Stimulated activated naive CD8-positive, alpha-beta T cell treated with anti-CD3 and anti-CD28 coated beads, Interleukin-15, Interleukin-2, amounts not matched to agents 100 U/mL and 50 U/mL, for 24 hours (primary cell): Measurements from ENCODE around the gene UBR2.
"Not testable (repeated sequence)": the region's sequence is repeated elsewhere in the genome, so short reads cannot be mapped to it uniquely, and the experiment has no call there.

Experiments used
- ATAC-seq: fragments of 150-1000 bp; cut with Tn5 transposase; one replicate; pipeline ENCODE4 v1.10.0; 2021
- DNase-seq: peaks from one replicate; pipeline ENCODE4 v3.0.0; 2021

The UBR2 gene

DNA sequence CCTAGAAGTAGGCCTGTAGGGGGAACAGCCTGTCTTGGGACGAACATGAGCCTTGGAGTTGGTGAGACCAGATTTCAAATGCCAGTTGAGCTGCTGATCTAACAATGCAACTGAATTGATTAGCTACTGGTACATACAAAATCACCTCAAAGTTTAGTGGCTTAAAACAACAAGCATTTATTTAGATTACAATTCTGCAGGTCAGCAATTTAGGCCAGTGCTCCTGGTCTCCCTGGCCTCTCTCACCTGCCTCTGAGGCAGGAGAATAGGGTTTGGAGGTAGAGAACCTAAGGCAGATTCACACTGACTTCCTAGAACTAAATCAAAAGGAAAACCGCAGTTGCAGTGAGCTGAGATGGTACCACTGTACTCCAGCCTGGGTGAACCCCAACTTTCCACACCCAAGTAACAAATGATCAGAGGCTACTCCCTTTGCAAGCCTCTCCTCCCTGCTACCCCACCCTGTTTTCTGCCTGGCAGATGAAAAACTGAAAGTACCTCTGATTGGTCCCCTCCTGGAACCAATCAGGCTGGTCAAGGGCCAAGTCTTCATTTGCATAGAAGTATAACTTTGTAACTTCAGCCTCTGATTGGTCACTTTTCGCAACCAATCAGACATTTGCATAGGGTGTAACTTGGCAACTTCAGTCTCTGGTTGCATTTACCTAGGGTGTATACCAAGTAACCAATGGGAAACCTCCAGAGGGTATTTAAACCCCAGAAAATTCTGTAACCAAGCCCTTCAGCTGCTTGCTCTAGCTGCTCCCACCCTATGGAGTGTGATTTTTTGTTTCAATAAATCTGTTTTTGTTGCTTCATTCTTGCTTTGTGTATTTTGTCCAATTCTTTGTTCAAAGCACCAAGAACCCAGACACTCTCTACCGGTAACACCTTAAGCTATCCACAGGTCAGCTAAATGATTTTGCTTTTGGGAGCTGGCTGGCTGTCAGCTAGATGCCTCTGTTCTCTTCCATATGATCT lies 8.1 kb upstream of the UBR2 start:
- no peak for DNase-seq

DNA sequence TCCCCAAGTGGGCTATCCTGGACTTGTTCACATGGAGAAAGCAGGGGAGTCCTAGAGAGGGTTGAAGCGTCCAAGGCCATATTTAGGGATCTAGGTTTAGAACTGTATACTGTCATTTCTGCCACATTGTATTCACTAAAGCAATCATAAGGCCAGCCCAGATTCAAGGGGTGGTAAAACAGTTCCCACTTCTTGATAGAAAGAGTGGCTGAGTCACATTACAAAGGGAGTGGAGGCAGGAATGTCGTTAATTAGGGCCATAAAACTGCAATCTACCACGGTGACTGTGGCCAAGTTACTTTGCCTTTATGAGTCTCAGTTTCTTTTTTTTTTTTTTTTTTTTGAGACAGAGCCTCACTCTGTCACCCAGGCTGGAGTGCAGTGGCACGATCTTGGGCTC lies 7.4 kb upstream of the UBR2 start:
- ATAC-seq (no peak), DNase-seq (no peak)

More for the DNA sequence above, 8.1 kb upstream of the UBR2 start:
- ATAC-seq, result peak; percentile 36

DNA sequence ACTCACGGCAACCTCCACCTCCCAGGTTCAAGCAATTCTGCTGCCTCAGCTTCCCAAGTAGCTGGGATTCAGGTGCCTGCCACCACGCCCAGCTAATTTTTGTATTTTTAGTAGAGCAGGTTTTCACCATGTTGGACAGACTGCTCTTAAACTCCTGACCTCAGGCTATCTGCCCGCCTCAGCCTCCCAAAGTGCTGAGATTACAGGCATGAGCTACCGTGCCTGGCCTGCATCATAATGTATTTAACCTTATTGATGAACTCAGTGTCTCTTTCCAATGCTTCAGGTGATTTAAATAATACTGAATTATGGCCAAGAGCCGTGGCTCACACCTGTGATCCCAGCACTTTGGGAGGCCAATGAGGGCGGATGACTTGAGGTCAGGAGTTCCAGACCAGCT lies 4.6 kb upstream of the UBR2 start:
- not testable (repeated sequence) for DNase-seq, ATAC-seq

DNA sequence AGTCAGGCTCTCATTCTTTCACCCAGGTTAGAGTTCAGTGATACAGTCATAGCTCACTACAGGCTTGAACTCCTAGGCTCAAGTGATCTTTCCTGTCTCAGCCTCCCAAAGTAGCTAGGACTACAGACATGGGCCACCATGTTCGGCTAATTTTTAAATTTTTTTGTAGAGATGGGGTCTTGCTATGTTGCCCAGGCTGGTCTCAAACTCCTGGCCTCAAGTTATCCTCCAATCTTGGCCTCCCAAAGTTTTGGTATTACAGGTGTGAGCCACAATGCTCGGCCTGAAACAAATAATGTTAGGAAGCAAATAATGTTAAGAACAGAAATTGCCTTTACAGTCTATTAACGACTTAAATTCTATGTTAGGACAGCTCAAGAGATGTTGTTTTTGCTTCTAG lies 1.8 kb upstream of the UBR2 start:
- DNase-seq (no peak), ATAC-seq (no peak)

DNA sequence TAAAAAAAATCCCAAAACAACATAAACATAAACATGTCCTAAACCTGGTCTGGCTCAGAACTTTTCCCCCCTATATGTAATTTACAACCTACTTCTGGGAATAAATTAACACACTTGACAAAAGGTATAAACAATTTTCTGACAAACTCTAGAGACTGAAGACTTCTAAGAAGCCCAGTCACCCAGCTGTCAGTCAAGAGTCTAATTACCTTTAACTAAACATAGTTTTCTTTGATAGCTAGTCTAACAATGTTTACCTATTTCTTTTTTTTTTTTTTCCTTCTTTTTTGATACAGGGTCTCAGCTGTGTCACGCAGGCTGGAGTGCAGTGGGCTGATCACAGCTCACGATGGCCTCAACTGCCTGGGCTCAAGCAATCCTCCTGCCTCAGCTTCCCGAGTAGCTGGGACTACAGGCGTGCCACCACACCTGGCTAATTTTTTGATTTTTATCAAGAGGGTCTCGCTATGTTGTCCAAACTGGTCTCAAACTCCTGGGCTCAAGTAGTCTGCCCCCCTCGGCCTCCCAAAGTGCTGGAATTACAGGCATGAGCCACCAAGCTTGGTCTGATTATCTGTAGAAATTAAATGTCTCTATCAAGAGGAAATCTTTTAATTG lies 932 bp upstream of the UBR2 start:
- ATAC-seq, result no peak
- no peak for DNase-seq

DNA sequence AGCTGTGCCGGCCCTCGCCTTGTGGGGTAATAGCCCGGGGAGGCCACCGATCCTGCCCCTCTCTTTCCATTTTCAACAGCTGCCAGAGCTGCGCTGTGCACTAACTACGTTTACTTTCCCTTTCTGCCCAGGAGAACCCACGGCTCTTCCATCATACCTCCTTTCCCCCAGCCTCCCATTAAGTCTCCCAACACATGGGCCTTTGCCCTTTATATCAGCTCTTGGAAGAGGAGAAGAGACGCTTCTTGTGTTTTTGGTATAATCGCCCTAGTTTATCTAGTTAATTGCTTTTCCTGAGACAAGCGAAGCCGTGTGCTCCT lies 637 bp downstream of the UBR2 start:
- ATAC-seq (no peak), DNase-seq (no peak)

DNA sequence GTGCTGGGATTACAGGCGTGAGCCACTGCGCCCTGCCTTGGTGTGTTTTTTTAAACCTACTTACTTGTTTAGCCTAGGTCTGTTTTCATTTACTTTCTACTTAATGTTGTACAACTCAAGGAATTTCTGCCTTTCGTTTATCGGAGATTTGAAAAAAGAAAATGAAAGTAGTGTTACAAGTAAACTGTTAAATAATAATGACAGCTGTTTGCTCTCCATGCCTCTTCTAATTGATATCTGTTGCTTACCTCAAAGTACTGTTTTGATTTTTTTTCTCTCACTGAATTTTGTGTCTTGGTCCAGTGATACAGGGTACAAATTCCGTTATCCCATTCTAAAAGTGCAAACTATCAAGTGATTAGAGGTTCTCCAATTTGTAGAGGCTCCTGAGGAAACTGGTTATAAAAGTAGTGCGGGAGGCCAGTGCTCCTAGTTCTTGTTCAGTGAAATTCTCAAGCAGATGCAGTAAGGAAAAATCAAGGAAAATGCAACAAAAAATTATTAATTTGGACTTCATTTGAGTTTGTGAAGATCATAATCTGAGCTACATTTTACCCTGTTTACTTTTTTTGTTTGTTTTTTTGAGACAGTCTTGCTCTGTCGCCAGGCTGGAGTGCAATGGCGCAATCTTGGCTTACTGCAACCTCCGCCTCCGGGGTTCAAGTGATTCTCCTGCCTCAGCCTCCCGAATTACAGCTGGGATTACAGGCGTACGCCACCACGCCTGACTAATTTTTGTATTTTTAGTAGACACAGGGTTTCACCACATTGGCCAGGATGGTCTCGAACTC lies 2.2 kb downstream of the UBR2 start:
- ATAC-seq, result no peak
- no peak for DNase-seq

DNA sequence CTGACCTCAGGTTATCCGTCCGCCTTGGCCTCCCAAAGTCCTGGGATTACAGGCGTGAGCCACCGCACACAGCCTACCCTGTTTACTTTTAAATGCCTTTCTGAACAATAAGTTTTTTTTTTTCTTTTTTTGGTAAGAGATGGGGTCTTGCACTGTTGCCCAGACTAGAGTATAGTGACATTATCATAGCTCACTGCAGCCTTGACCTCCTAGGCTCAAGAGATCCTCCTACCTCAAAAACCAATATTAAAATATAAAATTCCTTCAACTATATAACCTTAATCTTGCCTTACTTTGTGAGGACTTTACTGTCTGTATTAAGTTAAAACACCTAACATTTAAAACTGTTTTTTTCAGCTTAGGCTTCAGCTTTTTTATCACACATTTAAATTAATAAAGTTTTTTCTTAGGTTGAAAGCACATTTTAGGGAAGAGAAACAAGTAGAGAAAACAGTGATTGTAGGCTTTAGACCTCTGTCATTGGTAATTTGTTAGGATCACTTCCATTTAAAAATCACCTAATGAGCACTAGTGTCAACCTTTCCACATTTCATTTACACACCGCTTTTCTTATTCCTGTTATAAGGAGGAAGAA lies 2.9 kb downstream of the UBR2 start:
- no peak for DNase-seq
- no peak for ATAC-seq

DNA sequence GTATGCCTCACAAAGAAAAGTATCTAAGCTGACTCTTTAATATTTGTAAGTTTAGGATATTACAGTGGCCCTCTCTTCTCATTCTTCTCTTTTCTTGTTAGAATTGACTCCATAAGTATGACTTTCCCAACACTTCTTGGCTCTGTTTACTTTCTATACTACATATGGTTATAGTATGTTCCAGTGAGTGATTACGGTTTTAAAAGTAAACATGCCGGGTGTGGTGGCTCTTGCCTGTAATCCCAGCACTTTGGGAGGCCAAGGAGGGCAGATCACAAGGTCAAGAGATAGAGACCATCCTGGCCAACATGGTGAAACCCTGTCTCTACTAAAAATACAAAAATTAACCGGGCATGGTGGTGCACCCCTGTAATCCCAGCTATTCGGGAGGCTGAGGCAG lies 3.4 kb downstream of the UBR2 start:
- not testable (repeated sequence) for ATAC-seq, DNase-seq

DNA sequence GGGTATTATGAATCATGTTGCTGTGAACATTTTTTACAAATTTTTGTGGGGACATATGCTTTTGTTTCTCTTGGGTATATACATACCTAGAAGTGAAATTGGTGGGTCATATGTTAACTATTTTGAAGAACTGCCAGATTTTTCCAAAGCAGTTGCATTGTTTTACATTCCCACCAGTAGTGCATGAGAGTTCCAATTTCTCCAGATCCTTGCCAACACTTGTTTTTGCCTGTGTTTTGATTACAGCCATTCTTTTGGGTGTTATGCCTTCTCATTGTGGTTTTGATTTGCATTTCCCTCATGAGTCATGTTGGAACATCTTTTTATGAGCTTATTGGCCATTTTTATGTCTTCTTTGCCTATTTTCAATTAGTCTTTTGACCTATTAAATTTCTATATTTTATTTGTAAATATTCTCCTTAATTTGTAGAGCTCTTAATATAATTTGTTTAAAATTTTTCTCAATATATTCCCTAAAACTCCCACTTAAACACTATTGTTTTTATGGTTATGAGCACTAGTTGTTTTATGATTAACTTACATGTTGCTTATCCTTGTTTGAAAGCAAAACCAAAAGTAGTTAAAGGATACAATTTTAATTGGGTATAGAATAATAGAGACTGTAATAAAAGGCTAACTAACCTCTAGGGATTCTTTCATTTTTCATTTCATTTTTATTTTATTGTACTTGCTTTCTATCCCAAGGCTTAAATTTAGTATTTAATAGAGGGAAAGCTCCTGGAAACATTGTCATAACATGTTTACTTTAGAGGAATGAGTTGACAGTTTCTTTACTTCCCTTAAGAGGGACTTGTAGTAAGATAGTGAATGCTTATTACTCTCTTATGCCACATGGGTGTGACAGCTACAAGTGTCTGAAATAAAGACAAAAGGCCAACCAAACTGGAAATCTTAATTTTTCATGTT lies 5.5 kb downstream of the UBR2 start:
- ATAC-seq, result no peak
- no peak for DNase-seq

DNA sequence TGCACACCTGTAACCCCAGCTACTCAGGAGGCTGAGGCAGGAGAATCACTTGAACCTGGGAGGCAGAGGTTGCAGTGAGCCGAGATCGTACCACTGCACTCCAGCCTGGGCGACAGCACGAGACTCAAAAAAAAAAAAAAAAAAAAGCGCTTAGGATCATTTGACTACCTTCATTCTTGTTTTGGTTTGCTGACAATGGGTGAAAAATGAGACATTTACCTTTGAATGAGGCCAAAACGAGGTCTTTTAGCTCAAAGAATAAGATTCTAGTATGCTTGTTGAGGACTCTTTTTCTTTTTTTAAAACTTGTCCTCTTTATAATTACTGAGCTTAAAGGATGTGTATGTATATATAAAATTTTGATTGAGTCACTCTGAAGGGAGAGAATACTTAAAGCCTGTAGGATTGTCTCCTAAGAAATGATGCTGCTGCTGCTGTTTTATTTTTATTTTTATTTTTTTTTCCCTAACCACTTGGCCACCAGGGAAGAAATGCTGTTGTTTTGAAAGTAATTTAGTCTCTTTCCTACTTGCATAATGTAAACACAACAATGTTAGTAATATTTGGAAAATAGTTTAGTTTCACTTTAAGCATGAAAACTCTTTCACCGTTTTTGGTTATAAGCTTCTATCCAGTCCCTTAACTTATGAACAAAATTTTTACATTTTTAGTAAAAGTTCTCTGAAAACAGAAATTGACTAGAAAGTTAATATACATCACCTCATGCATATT lies 7.9 kb downstream of the UBR2 start:
- ATAC-seq, result no peak

DNA sequence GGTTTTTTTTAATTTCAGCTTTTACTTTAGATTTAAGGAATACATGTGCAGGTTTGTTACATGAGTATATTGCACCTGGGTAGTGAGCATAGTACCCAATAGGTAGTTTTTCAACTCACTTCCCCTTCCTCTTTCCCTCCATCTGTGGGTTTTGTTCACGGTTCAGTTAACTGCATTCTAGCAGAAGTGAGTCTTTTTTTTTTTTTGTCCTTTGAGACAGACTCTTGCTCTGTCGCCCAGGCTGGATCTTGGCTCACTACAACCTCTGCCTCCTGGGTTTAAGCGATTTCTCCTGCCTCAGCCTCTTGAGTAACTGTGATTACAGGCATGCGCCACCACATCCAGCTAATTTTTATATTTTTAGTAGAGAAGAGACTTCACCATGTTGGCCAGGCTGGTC lies 8.7 kb downstream of the UBR2 start:
- ATAC-seq (no peak), DNase-seq (no peak)

More for the DNA sequence above, 7.9 kb downstream of the UBR2 start:
- no peak for DNase-seq

DNA sequence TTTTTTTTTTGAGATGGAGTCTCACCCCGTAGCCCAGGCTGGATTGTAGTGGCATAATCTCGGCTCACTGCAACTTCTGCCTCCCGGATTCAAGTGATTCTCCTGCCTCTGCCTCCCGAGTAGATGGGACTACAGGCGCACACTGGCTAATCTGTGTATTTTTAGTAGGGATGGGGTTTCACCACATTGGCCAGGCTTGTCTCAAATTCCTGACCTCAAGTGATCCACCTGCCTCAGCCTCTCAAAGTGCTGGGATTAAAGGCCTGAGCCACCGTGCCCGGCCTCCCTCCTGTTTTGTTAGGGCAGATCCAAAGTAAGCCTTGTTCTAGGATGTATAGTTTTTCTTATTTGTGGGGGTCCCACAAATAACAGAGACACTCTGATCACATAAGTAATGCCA lies 12.7 kb downstream of the UBR2 start:
- ATAC-seq, DNase-seq: not testable (repeated sequence)

DNA sequence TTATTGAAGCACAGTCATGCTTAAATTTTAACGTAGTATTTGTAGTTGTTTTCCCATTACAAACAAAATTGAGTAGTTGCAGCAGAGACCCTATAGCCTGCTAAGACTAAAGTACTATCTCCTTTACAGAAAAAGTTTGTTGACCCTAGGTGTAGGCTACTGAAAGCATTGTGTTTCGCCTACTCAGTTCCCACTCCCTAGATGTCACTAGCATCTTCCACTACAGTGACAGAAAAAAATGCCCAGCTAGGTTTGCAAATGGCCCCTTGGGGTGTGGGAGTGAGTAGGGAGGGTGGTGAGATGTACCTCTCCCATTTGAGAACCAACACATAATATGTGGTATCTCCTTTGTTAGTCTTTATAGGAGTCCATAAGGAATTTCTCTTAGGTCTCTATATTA lies 34.5 kb downstream of the UBR2 start:
- ATAC-seq, result no peak
- DNase-seq, result no peak

DNA sequence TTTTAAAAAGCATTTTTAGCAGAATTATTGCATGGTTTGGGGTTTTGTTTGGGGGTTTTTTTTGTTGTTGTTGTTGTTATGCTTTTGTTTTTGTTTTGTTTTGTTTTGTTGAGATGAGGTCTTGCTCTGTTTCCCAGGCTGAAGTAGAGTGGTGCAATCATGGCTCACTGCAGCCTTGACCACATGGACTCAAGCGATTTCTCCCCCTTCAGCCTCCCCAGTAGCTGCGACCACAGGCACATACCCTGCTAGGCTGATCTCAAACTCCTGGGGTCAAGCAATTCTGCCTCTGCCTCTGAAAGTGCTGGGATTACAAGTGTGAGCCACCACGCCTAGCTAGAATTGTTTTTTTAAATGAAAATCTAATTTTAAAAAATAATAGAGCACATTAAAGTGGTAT lies 35.7 kb downstream of the UBR2 start:
- ATAC-seq (no peak), DNase-seq (no peak)

DNA sequence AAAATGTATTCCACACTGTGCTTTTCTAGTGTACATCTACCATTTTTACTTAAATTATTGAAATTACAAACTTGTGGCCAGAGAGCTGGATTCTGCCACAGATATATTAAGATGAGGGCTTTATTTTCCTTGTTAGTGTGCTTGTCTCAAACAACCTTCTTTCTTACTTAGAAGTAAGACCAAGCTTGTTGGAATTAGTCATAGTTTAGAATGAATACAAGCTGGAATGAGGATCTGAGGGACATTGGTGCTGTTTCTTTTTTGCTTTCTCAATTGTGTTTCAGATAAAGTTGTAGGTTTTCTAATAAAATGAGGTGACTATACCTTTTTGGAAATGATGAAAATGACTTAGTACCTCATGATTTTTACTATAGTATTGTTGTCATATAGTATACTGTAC lies 40.3 kb downstream of the UBR2 start:
- ATAC-seq, result no peak
- DNase-seq, result no peak

DNA sequence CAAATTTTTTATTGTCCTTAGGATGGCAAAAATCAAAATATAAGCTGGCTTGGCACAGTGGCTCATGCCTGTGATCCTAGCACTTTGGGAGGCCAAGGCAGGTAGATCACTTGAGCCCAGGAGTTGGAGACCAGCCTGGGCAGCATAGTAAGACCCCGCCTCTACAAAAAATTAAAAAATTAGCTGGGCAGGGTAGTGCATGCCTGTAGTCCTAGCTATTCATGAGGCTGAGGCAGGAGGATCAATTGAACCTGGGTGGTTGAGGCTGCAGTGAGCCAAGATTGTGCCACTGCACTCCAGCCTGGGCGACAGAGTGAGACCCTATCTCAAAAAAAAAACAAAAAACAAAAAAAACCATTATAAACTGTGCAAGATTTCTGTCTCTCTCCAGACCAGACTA lies 40.9 kb downstream of the UBR2 start:
- not testable (repeated sequence) for DNase-seq, ATAC-seq

DNA sequence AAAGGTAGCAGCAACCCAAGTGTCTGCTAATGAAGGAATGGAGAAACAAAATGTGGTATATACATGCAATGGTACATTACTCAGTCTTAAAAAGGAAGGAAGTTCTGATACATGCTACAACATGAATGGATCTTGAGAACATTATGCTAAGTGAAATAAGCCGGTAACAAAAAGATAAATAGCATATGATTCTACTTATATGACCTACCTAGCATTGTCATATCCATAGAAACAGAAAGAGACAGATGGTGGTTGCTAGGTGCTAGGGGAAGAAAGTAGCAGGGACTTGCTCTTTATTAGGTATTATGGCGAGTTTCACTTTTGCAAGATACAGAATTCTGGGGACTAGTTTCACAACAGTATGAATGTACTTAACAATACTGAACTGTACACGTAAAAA lies 46.6 kb downstream of the UBR2 start:
- DNase-seq (no peak), ATAC-seq (peak; percentile 65)

DNA sequence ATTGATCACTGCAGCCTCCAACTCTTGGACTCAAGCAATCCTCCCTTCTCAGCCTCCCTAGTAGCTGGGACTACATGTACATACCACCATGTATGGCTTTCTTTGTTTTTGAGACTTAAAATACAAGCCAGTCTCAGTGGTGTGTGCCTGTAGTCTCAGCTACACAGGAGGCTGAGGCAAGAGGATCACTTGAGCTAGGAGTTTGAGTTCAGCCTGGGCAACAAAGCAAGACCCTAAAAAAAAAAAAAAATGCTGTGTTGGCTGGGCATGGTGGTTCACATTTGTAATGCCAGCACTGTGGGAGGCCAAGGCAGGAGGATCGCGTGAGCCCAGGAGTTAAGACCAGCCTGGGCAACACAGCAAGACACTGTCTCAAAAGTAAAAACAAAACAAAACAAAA lies 51.7 kb downstream of the UBR2 start:
- no peak for ATAC-seq
- DNase-seq, result no peak

DNA sequence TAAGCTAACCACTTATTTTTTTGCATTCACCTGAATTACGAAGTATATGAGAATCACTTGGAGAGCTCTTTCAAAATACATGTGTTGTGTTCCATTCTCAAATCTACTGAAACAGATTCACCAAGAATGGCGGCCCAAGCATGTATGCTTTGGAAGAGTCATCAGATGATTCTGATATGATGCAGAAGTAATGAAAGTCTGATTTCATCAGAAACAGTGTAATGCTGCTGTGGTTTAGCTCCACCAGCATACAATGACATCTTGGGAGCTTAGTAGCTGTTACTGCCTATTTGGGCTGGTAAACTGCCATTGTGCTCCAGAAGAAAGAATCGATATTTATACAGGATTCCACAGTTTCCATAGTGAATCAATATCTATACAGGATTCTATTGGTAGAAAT lies 52.9 kb downstream of the UBR2 start:
- ATAC-seq, result no peak
- no peak for DNase-seq

DNA sequence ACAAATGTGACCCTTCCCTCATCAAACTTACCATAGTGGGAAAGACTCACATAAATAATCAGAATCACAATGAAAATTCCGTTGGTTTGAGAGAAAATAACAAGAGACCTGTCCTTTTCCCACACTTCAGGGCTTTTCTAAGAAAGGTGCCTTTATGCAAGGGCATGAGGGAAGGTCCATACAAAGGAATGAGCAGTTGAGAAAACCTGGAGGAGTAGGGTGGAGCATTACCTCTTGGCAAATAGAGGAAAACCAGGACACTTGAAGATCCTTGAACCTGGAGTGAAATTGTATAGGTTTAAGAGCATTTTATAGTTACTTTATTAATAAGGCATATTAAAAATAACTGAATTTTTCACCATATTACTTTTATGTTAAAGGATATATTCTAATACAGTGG lies 54.3 kb downstream of the UBR2 start:
- DNase-seq (no peak), ATAC-seq (no peak)
